ENCODE results near the gene NFE2.

Gene NFE2

DNA sequence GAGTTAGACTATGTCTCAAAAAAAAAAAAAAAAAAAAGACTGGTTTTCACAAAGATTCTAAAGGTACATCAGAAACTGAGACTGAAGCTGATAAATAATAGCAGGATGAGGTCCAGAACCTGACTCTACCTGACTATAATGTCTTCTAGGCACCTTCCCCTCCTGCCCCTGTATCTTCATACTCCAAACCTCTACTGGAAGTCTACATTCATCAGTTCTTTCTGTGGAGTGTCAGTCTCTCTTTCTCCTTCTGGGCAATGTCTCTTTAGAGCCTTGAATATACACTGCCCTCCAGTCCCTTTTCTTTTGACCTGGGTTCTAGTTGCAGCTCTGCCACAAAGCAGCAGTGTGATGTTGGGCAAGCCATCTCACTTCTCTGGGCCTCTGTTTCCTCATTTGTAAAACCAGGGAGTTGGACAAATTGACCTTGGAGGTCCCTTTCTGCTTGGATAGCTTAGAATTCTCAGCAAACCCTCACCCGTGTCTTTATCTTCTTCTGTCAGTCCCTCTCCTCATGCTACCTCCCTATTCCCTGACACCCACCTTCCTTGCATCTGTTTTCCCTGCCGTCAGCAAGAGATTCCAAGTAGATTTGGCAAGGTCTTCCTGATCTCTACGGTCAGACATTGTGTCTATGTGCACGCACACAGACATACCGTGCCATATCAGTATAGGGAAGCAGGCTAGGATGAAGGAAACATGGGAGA lies 4.3 kb downstream of the NFE2 start:
- TF ChIP-seq EZH2 (IDR thresholded peaks at IDR 0.05; ENCODE audit: borderline replicate concordance, low read length) (no peak), CTCF (IDR thresholded peaks at IDR 0.05; ENCODE audit: low read length) (no peak)
- Histone ChIP-seq H3K4me1 (ENCODE audit: insufficient read depth, low read length, severe bottlenecking) (no peaks in the 10 kb centered on the region), H3F3A (ENCODE audit: insufficient read depth, low read length) (no peaks in the 10 kb centered on the region), H3K9me3 (ENCODE audit: low read length) (no peaks in the 10 kb centered on the region), H4K20me1 (ENCODE audit: insufficient read depth, low read length) (no peaks in the 10 kb centered on the region), H3K27ac (ENCODE audit: low read depth, low read length, poor library complexity, severe bottlenecking) (no peak overlapping the region), H2AFZ (ENCODE audit: low read length) (no peak overlapping the region), H3K4me3 (ENCODE audit: low read depth, low read length, poor library complexity, severe bottlenecking) (no peak overlapping the region), H3K9ac (ENCODE audit: low read length) (no peak overlapping the region), H3K9me2 (ENCODE audit: low read depth, low read length) (no peaks in the 10 kb centered on the region), H3K36me3 (ENCODE audit: insufficient read depth, low read length) (no peaks in the 10 kb centered on the region), H3K79me2 (ENCODE audit: insufficient read depth, low read length) (no peaks in the 10 kb centered on the region), H3K27me3 (ENCODE audit: insufficient read depth, low read length) (no peaks in the 10 kb centered on the region), H3K4me2 (ENCODE audit: low read length) (no peak overlapping the region)

DNA sequence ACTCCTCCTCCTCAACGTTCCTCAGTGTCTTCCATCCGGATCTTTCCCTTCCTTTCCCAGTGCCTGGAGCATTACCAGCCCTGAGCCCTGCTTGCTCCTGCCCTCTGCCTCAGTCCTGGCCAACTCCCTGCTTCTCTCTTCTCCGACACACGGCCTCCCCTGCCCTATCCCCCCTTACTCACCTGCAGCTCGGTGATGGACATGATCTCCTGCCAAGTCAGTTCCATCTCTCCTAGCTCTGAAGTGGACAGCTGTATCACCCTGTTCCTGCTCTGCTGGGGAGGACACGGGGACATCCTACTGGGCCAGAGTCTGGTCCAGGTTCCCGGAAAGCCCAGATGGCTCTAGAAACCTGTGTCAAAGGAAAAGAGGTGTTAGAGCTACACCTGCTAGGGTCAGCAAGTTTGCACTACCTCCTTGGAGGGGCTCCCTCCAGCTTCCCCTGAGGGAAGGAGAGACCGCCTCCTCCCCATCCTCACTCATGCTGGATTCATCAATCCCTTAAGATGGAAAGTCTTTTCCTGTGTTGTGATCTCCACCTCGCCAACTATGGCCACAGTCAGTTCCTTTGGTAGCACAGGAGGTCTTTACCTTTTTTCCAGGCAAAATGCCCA lies 5.8 kb downstream of the NFE2 start:
- Histone ChIP-seq H3K9me3 (ENCODE audit: low read length) (no peaks in the 10 kb centered on the region), H3K27ac (ENCODE audit: low read depth, low read length, poor library complexity, severe bottlenecking) (no peak overlapping the region), H3K36me3 (ENCODE audit: insufficient read depth, low read length) (no peaks in the 10 kb centered on the region), H3K9ac (ENCODE audit: low read length) (no peak overlapping the region), H2AFZ (ENCODE audit: low read length) (no peak overlapping the region), H4K20me1 (ENCODE audit: insufficient read depth, low read length) (no peaks in the 10 kb centered on the region), H3K4me2 (ENCODE audit: low read length) (no peak overlapping the region), H3K4me1 (ENCODE audit: insufficient read depth, low read length, severe bottlenecking) (no peaks in the 10 kb centered on the region), H3F3A (ENCODE audit: insufficient read depth, low read length) (0 out of 2 replicates have a peak, but pooled peaks cover under 1% of the 10 kb centered on the region), H3K9me2 (ENCODE audit: low read depth, low read length) (no peaks in the 10 kb centered on the region), H3K4me3 (ENCODE audit: low read depth, low read length, poor library complexity, severe bottlenecking) (no peak overlapping the region), H3K79me2 (ENCODE audit: insufficient read depth, low read length) (no peaks in the 10 kb centered on the region), H3K27me3 (ENCODE audit: insufficient read depth, low read length) (no peaks in the 10 kb centered on the region)
- TF ChIP-seq EZH2 (IDR thresholded peaks at IDR 0.05; ENCODE audit: borderline replicate concordance, low read length) (no peak), CTCF (IDR thresholded peaks at IDR 0.05; ENCODE audit: low read length) (no peak)

- no peaks in the 10 kb centered on the region for H3K27me3 ChIP-seq (ENCODE audit: insufficient read depth, low read length)
These were observed 6.5 kb downstream of the NFE2 start for GRCh38 chr12:54294152-54294952.

More at GRCh38 chr12:54294152-54294952, 6.5 kb downstream of the NFE2 start:
- Histone ChIP-seq H3K4me2 (ENCODE audit: low read length) (no peak overlapping the region), H3K27ac (ENCODE audit: low read depth, low read length, poor library complexity, severe bottlenecking) (no peak overlapping the region), H3K9me2 (ENCODE audit: low read depth, low read length) (no peaks in the 10 kb centered on the region), H3K4me1 (ENCODE audit: insufficient read depth, low read length, severe bottlenecking) (no peaks in the 10 kb centered on the region), H4K20me1 (ENCODE audit: insufficient read depth, low read length) (no peaks in the 10 kb centered on the region), H3K4me3 (ENCODE audit: low read depth, low read length, poor library complexity, severe bottlenecking) (no peak overlapping the region), H2AFZ (ENCODE audit: low read length) (no peak overlapping the region), H3K79me2 (ENCODE audit: insufficient read depth, low read length) (no peaks in the 10 kb centered on the region), H3F3A (ENCODE audit: insufficient read depth, low read length) (0 out of 2 replicates have a peak, but pooled peaks cover 7% of the 10 kb centered on the region), H3K9me3 (ENCODE audit: low read length) (no peaks in the 10 kb centered on the region), H3K9ac (ENCODE audit: low read length) (no peak overlapping the region), H3K36me3 (ENCODE audit: insufficient read depth, low read length) (no peaks in the 10 kb centered on the region)
- TF ChIP-seq EZH2 (IDR thresholded peaks at IDR 0.05; ENCODE audit: borderline replicate concordance, low read length) (no peak), CTCF (IDR thresholded peaks at IDR 0.05; ENCODE audit: low read length) (peak; percentile 88)

Data from OCI-LY1 (cell line).